Measurements from ENCODE around the gene FXR2.
"Not testable (repeated sequence)": the region's sequence is repeated elsewhere in the genome, so short reads cannot be mapped to it uniquely, and the experiment has no call there.

Gene FXR2

GRCh38 chr17:7614425-7615264 lies at the start of gene FXR2:
Gene FXR2, minus strand, starts transcription at chr17:7614897. Its CDS starts 365 bp downstream, at chr17:7614532.
- peak; percentile 97 to 98 for DNase-seq (ENCODE audit: low read depth in 2 of 2)

- DNase-seq (ENCODE audit: low read depth in 2 of 2), result no peak
Measured at GRCh38 chr17:7656958-7657609, 42.4 kb upstream of the FXR2 start.

- DNase-seq (ENCODE audit: low read depth in 2 of 2), result no peak
Measured at GRCh38 chr17:7655541-7655840, 40.8 kb upstream of the FXR2 start.

- DNase-seq (ENCODE audit: low read depth in 2 of 2), result no peak
Measured at GRCh38 chr17:7654832-7655540, 40.3 kb upstream of the FXR2 start.

- DNase-seq (ENCODE audit: low read depth in 2 of 2), result no peak
Measured at GRCh38 chr17:7652388-7653356, 38.0 kb upstream of the FXR2 start.

GRCh38 chr17:7651665-7652387 lies 37.1 kb upstream of the FXR2 start:
- DNase-seq (ENCODE audit: low read depth in 2 of 2), result no peak

GRCh38 chr17:7651097-7651664 lies 36.5 kb upstream of the FXR2 start:
- DNase-seq (ENCODE audit: low read depth in 2 of 2), result no peak

- DNase-seq (ENCODE audit: low read depth in 2 of 2), result peak; percentile 63 to 71
Measured at GRCh38 chr17:7650509-7651096, 35.9 kb upstream of the FXR2 start, which contains the start of gene ATP1B2. Gene ATP1B2, plus strand, starts transcription at chr17:7650926. Its CDS starts 593 bp downstream, at chr17:7651519.

- DNase-seq (ENCODE audit: low read depth in 2 of 2), result no peak
Measured at GRCh38 chr17:7647018-7647417, 32.3 kb upstream of the FXR2 start.

- DNase-seq (ENCODE audit: low read depth in 2 of 2), result no peak
Measured at GRCh38 chr17:7646457-7646856, 31.8 kb upstream of the FXR2 start.

GRCh38 chr17:7644775-7645174 lies 30.1 kb upstream of the FXR2 start:
- no peak for DNase-seq (ENCODE audit: low read depth in 2 of 2)

GRCh38 chr17:7641635-7642034 lies 26.9 kb upstream of the FXR2 start:
- not testable (repeated sequence) for DNase-seq (ENCODE audit: low read depth in 2 of 2)

GRCh38 chr17:7640783-7641182 lies 26.1 kb upstream of the FXR2 start:
- DNase-seq (ENCODE audit: low read depth in 2 of 2), result no peak

GRCh38 chr17:7636163-7636562 lies 21.5 kb upstream of the FXR2 start:
- no peak for DNase-seq (ENCODE audit: low read depth in 2 of 2)

- DNase-seq (ENCODE audit: low read depth in 2 of 2), result no peak
Measured at GRCh38 chr17:7634384-7634783, 19.7 kb upstream of the FXR2 start.

GRCh38 chr17:7633093-7633492 lies 18.4 kb upstream of the FXR2 start:
- DNase-seq (ENCODE audit: low read depth in 2 of 2), result no peak

- no peak for DNase-seq (ENCODE audit: low read depth in 2 of 2)
Measured at GRCh38 chr17:7632492-7632894, 17.8 kb upstream of the FXR2 start.

- no peak for DNase-seq (ENCODE audit: low read depth in 2 of 2)
Measured at GRCh38 chr17:7631398-7632380, 17.0 kb upstream of the FXR2 start.

All from stimulated activated CD4-positive, alpha-beta T cell treated with anti-CD3 and anti-CD28 coated beads, Interleukin-1b, Interleukin-23, amount 100 ng/mL, for 4 hours (primary cell).